HG02798 (cell line): Measurements from ENCODE around the gene RAX.

Experiments used
- ATAC-seq: cut with Tn5 transposase; IDR thresholded peaks from one replicate; pipeline ENCODE4 v1.9.1; 2021; ENCODE audit warnings: mild to moderate bottlenecking; ENCODE audit not compliant: unreplicated experiment, poor library complexity

The RAX gene

DNA sequence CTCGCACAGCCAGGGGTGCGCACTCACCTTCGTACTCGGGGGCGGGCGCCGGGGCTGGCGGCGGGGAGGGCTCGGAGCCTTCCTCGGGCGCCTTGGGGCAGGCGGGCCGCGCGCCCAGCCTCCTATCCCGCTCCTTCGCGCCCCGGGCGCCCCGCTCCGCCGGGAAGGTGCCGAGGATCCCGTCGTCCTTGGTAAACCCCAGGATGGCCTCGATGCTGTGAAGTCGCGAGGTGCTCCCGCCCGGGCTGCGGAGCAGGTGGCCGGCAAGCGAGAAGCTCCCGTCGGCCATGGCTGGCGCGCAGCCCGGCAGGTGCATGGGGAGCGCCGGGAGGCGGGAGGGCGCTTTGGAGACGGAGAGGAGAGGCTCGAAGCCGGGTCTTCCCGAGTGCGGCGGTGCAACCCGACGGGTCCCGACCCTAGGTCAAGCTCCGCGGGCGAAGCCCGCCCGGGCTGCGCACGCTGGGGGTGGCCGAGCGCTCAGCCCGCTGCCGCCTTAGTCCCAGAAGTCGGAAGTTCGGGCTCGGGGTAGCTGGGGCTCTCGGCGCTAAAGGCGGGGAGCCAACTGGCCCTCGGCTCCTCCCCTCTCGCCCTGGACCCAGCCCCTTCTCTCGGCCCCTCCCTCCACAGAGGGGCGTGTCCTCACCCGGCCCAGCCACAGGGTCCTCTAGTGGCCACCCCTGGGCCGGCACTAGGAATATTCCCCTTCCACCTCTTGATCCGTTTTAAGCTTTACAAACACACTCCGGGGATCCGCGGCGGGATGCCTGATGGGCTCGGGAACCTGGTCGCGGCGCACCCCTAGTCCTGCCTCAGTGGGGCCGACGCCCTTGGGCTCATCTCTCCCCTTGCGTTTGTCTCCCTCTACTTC, at the start of gene RAX:
Gene RAX, minus strand, starts transcription at position 564 of the 868 bp plus-strand sequence. Its CDS starts 248 bp downstream, at position 316.
- ATAC-seq = peak; percentile 54

DNA sequence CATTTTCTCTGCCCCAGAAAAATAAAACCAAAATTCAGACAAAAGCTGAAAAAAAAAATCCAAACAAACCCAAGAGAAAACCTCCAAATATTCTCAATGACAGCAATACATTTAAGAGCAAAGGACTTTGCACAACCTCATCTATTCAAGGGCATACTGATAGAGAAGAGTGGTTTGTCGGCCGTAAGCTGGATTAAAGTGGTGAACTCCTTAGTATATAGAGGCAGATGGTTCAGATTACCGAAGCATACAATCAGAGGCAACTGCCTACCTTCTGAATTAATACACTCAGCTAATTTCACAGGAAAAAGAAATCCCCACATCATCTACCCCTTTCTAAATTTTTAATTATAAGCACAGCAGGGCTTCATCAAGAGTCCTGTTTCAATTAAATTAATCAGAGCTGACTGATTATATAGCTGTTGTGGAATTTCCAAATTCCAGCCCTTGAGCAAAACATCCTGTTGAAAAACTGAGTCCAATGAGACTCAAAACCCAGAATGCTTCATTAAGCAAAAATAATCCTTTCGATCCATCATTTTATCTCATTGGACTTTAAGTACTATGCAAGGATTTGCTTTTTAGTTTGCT, 45.3 kb upstream of the RAX start, which contains the start of gene CPLX4:
Gene CPLX4, minus strand, starts transcription at position 190 of the 591 bp plus-strand sequence. Its CDS starts 187 bp downstream, at position 3.
- ATAC-seq = no peak

DNA sequence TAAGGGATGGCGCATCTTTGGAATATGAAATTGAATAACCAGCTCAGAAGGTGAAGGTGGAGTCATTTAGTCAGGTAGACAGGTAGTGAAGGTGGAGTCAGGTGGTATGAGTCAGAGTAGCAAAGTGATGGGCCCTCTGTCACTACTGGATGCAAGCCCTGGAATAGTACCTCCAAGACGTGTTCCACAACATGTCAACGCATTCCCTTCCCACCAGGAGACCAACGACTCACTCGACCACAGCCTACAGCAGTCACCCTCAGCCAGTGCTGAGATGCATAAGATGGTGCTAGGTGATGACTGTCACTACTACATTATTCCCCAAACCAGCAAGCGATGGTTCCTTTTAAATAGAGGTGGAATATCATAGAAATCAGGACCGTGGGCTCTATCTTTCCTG, 38.4 kb upstream of the RAX start:
- no peak for ATAC-seq

DNA sequence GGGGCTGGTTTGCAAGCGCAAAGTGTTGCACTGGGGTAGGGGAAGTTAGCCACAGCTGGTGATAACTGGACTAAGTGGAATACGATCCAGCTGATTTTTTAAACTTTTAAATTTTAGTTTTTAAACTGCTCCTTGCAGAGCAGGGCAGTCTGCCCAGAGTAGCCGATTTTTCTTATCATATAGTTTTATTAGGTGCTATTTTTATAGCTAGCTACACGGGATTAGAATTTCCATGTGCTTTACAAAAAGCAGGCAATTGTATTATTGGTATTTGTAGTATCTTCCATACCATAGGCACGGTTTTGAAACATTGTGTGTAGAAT, 35.6 kb upstream of the RAX start:
- no peak for ATAC-seq

DNA sequence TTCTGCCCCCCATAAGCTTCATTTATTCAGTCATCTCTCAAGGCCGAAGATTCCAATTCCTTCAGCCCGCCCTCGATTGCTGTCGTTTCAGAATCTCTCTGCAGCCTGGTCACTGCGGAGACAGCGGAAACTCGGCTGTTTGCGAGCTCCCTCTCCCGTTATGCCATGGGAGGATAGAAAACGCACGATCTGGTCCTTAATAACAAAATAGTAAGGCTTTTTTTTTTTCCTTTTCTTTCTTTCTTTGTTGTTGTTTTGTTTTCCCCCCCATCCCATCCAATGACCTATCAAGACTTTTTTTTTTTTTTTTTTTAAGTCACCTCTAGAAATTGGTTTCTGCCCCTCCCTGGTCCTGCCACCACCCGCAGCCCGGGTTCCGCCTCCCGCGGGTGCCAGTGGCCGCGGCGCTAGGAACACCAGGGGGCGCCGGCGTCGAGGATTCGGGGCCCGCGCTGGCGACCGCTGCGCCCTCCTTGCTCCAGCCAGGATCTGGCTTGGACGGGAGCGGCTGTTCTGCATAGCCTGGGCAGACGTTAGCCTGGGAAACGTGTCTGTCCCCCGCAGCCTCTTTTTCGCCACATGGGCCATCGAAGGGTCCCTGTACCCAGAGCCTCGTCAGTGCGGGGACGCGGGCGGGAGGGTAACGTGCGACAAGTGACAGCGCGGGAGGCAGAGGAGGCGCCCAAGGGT, 35.1 kb upstream of the RAX start:
- ATAC-seq = peak; percentile 89

DNA sequence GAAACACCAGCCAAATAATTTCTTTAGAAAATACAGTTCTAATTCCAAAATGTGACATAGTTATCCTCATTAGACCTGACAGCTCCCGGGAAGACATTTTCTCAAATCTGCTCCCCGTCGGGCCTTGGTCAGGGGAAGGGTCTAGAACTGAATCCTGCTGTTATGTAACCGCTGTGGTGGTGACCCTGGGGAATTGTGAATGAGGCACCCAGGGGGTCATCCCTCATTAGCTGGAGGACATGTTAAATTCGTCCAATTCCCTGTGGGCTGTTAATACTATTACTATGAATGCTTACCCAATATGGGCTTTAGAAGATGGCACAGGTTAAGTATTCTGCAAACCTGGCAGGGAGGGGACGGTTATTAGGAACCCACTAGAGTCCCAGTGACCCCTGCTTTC, 33.4 kb upstream of the RAX start:
- no peak for ATAC-seq

DNA sequence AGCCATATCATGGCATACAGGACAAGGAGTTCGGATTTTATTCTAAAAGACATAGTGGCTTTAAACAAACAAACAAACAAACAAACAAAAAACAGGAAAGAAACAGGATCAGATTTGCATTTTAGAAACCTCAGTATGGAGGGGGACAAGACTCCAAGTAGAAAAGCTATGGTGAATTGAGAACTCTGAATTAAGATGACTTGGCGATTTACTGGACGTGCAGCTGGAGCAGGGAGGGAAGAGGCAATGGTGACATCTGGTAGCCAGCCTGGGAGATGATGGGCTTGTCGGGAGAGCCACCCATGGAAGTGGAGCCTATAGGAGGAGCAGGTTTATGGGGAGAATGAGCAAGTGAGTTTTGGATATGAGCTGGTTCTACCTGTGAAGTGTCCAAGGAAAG, 32.0 kb upstream of the RAX start:
- ATAC-seq = no peak

DNA sequence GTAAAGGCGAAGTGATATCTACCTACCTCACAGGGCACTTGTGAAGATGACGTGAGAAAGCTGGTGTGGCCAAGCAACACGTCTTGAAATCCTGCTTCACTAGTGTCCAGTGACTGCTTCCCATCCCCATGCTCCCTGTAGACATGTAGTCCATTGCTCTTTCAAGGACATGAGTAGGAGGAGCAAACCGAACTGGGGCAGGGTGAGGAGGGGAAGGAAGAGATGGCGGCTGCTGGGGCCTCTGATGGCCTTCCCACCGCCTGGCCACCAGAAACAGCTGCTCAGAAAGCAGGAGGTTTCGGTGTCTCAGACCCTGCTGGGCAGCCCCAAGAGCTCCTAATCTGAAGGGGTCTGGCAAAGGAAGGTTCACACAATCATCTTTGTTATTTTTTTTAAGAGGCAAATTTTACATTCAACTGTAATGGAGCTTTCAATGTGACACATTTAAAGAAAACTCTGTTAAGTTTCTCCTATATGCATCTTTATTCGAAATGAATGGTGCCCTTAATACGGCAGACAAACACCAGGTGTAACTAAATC, 30.5 kb upstream of the RAX start:
- no peak for ATAC-seq

DNA sequence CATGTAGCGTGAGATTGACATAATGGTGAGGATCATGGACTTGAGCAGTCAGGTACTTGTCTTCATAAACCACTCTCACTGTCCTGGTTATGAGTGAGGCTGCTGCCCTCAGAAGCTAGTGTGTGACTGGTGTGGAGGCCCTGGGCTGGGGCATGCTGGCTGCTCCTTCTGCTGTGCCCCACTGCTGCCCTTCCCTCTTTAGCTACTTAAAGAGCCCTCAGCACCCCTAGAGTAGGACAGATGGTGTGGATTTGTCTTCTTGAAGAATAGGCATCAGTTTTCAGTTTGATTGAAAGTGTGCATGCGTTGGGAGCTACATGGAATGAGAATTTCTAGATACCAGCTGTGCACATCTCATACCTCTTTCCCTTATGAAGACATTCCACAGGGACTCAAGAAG, 29.8 kb upstream of the RAX start:
- no peak for ATAC-seq

DNA sequence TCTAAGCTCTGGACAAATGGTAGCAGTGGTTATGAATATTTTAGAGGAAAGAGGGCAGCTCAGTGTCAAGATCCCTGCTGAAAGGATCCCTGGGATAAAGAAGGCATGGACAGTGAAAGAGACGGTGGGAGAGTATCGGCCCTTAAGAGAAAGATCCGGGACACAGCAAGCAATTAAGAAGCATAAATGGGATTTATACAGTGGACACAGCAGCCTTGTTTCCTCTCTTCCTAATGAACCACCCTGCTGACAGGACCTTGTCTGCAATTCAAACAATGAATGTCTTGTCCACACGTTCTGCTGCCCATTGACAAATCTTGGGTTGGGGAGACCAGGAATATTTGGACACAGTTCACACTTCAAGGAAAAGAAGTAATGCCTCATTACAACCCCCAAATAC, 28.7 kb upstream of the RAX start:
- no peak for ATAC-seq

DNA sequence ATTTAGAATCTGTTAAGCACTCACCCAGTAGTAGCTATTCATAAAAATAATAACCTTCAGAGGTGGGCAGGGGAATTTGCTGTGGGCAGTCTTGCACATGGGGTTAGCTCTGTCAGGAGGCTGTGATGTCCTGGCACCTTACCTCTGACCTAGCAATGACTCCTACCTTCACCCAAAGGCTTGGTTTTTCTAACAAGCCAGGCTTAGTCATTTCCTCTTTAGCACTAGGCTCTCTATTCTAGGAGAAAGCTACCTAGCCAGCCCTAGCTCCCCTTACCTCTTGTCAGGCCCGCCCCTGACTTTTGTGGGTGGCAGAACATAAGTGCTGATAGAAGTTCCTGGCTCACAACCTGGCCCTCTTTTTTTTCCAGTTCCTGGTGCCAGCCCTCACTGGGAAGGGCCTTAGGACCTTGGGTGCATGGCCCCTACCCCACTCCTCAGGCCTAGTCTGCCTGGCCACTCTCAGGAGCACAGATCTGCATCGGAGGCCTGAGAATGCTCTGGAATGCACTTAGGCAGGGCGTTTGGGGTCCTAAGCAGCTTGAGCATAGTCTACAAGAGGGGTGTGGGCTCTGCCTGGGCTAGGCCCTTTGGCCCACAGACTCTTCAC, 27.5 kb upstream of the RAX start:
- no peak for ATAC-seq

DNA sequence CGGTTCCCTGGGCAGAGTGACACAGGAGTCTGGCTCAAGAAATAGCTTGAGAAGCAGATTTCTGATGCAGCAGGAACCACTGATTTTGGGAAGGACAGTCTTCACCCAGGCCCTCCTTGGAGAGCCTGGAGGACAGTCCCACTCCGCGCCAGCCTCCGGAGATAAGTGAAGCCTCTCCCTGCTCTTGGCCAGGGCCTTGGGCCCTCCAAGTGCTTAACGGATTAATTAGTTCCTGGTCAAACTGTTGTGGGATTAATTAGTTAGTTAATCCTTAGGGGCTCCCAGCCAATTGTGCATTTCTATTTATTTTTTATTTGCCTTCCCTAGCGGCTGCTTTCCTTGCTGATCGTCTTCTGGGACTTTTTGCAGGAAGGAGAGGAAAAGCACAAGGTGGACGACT, 25.6 kb upstream of the RAX start:
- ATAC-seq = no peak

DNA sequence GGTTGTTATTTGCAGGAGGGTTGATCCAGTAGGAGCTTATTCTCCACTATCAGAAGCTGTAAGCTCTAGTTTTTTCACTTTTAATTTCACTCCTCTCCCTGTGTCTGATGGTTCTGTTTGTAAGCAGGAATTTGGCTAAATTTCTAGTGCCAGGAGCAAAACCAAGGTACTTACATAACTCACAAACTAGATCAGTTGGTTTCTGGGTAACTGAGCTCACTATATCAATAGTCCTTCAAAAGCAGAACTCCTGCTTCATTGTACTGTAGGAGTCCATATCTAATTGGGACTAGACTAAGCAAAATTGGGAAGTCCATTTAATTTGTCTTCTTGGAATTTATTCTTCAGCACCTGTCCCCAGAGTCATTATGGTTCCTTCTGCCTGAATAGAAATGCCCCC, 20.1 kb upstream of the RAX start:
- ATAC-seq = no peak

DNA sequence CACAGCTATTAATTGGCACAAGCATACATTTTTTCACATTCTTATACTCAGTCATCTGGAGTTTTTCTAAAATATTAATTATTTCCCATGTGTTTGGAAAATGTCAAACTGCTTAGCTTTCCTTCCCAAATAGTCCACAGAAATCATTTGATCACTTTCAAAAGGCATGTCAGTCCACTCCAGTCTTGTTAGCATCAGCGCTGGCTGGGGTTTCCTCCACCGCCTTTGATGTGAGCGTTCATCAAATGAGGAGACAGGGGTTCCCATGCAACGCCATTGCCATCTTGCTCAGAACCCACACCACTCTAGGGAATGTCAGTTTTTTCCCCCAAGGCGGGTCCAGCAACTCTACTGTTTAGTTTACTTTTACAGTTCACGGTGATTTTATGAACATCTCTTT, 13.1 kb upstream of the RAX start:
- no peak for ATAC-seq

DNA sequence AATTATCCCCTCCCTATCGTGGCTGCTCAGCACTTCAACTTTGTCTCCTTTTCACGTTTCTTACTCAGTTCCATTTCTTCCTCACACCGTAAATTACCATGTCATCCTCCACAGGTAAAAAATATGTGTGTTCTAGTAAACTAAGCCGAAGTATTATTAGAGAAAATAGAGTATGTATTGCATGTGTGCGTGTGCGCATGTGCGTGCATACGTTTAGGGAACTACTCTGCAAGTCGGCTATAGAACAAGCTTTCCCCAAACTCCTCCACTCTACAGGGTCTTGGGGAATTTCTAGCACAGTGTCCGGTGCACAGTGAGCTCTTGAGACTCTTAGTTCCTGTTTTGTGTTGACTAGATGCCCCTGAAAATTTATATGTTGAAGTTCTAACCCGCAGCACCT, 9.1 kb upstream of the RAX start:
- no peak for ATAC-seq

DNA sequence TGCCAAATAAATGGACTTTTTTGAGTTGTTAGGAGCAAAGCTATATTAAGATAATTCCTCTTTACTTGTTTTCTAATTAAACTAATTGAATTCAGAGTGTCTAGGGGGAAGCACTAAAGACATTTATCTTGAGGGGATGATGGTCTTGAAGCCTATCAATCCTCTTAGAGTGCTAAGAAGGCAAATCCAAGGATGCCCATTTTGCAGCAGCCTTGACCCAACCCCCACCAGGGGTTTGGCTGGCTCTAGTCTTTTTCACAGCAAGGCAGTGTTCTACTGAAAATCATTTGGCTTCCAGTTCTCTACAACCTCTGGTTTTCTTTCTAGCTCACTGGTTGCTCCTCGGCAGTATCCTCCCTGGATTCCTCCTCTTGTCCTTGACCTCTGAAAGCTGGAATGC, 6.5 kb upstream of the RAX start:
- no peak for ATAC-seq

DNA sequence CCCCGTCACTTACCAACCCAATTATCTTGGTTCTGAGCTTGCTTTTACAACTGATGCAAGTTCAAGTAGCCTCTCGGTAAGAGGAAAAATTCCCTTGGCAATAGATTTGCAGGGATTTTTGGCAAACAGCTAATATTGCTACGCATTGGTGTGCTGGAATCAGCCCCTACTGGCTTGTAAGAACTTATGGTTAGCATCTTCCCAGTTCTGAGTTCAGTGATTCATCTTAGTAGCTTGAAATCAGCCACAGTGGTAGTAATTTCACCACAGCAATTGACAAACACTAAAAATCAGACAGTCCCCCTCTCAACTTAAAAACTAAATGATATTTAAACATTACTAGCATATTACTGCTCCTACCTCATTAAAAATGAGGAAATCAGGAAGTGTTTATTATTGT, 5.9 kb upstream of the RAX start:
- ATAC-seq = no peak

DNA sequence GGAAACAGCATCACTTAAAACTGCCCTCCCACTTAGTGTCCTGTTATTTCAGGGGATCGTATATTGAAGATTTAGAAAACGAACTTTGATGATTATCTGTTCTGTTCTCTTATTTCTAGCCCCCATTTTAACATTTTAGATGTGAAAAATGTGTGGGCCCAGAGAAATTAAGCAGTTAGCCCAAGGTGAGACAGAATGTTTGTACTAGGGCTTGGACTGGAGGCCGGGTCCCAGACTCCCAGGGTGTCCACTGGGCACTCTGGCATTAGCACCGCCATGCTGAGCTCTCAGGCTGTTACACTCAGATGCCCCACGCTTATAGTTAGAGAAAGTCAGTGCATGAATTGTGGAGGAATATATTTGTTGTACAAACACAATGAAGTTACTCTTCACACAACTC, 5.5 kb upstream of the RAX start:
- no peak for ATAC-seq

DNA sequence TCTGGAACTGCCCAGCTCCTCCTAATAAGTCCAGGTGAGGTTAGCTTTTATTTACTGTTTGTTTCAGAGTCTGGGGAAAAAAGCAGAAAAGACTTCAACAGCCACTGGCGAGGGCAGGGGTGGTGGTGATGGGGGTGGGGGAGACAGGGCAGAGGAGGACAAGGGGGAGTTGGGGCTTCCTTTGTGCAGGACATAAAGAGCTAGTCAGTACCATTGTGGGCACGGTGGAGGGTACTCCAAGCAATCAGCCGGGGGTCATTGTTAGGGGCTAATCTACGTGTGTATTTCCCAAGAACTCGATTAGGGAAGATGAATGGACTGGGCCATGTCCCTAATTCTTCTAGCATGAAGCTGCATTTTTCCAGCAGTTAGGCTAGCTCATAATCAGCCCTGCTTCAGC, 2.8 kb upstream of the RAX start:
- ATAC-seq = no peak

DNA sequence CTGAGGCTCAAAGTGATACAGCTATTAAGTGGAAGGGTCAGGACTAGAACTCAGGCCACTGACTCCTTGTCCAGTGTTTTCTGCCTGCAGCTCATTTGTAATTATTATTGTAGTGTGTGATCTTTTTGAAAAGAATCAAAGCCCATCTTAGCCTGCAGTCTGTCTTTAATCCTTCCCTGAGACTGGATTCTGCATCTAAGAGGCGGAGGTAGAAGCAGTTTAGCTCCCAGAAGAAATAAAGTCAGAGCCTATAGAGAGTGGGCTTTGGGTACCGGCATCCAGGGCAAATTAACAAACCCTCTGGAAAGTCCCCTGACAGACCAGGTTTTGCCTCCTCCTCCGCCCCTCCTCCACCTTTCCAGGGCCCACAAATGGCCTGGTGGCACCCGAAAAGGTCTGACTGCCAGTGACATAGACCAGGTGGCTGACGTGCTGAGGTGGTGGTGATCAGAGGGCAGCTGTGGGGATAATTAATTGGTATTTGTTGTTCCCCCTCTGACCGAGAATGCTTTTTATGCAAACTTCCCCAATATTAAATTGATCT, 2.2 kb upstream of the RAX start:
- ATAC-seq = no peak

DNA sequence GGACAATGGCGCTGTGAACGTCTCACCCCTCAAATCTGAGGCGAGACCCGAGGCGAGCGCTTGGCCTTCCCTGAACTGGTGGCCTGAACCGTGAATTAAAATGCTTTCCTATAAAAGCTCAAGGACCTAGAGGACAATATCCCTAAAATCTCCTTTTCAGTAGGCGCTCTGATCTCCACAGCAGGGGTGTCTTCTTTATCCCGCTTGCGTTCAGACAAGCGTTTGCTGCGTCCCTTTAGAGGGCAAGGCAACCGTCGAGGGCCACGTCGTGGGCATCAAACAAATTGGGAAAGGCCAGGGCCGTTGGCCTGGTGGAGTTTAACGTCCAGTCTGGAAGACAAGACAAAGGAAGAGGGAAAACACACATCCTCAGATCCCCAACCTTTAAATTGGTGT, 1.3 kb upstream of the RAX start:
- no peak for ATAC-seq
